Heart right ventricle (tissue), 16 donors: ENCODE data around the gene FANCF. TPM values are rescaled to one million over a fixed set of nuclear protein-coding genes. Genes with fewer than 3 reads are reported as not detected.

Experiments used
- ATAC-seq, 8 donors: fragments of 200-7000 bp; cut with Tn5 transposase; one replicate each; pipeline ENCODE4 v1.9.1; 2020; ENCODE audit warnings: mild to moderate bottlenecking in 8 of 8, moderate library complexity in 8 of 8, moderate number of reproducible peaks in 1 of 8
- DNase-seq, 2 donors: peaks; one replicate each; pipeline ENCODE4 v3.0.0-alpha.2; 2020
- H3K27ac ChIP-seq, 10 donors: fragments of 200-600 bp; sonication (generic) in 2 of 10; one replicate each; pipeline versions ENCODE4 v1.5.0 to v1.8.0; 2020 to 2022; ENCODE audit warnings: mild to moderate bottlenecking in 3 of 10
- H3K27me3 ChIP-seq, 7 donors: fragments of 200-600 bp; one replicate each; pipeline ENCODE4 v1.8.0; 2021 to 2022; ENCODE audit warnings: mild to moderate bottlenecking in 2 of 7
- H3K36me3 ChIP-seq, 9 donors: fragments of 200-600 bp; sonication (generic) in 1 of 9; one replicate each; pipeline versions ENCODE4 v1.5.0 to v1.8.0; 2020 to 2022; ENCODE audit warnings: mild to moderate bottlenecking in 2 of 9
- H3K4me1 ChIP-seq, 9 donors: fragments of 200-600 bp; sonication (generic) in 1 of 9; one replicate each; pipeline versions ENCODE4 v1.5.0 to v1.8.0; 2020 to 2022; ENCODE audit warnings: mild to moderate bottlenecking in 4 of 9
- H3K4me3 ChIP-seq, 10 donors: fragments of 200-600 bp; sonication (generic) in 2 of 10; one replicate each; pipeline versions ENCODE4 v1.5.0 to v1.8.0; 2020 to 2022; ENCODE audit warnings: mild to moderate bottlenecking in 7 of 10, moderate library complexity in 2 of 10
- H3K9me3 ChIP-seq, 11 donors: fragments of 200-600 bp in 10 of 11; sonication (generic) in 2 of 11; one replicate each; pipeline versions ENCODE4 v1.5.0 to v1.8.0; 2013 to 2022; ENCODE audit warnings: mild to moderate bottlenecking in 2 of 11, control low read depth in 1 of 11, moderate library complexity in 1 of 11
- CTCF ChIP-seq, 9 donors: fragments of 200-600 bp; sonication (generic) in 2 of 9; IDR thresholded peaks; one replicate each; pipeline versions ENCODE4 v1.5.0 to v1.8.0; 2021 to 2022; ENCODE audit warnings: antibody characterized with exemption in 9 of 9, mild to moderate bottlenecking in 5 of 9, moderate library complexity in 1 of 9
- WGBS, 2 donors: extraction: QIAGEN DNeasy Blood & Tissue Kit; methylation state at CpG; one replicate each; pipeline ENCODE4 v1.1.7; 2013; ENCODE audit warnings: inconsistent platforms in 1 of 2; 5-methylcytosine and 5-hydroxymethylcytosine counted together
- intact Hi-C, 10 donors: fragments of 100-400 bp; cut with DNase I; formaldehyde crosslinking; loops; one replicate each; pipeline versions ENCODE4 v1.11.1 to v1.14.2; 2022
- polyA plus RNA-seq, 2 donors: library from polyadenylated mRNA; stranded (reverse); fragments of 200-250 nt; gene quantifications; one replicate each; pipeline ENCODE4 v1.2.3, GENCODE V29; 2013
- total RNA-seq, 10 donors: library from RNA; stranded (reverse); fragmentation: NEBNext Ultra II Directional in 3 of 10; extraction: Animal tissue kit (Norgen Biotek cat#: 25700) in 3 of 10; gene quantifications; one replicate each; pipeline versions ENCODE4 v1.2.1 to v1.2.4, GENCODE V29; 2021 to 2023
- donor health status: Arrhythmogenic right ventricular cardiomyopathy.
- donor health status: ischemic (EF 13 %, LVEDD 7.1; RV severe dilation, severe dysfunction).
- donor health status: healthy with polysubstance abuse.
- donor health status: DM: no; HTN: yes; CAD: no.
- donor health status: DM: no; HTN: no; CAD: no.
- donor health status: ischemic (EF 25% LVEDD 6.9; RV normal size, moderate dysfunction).
- donor health status: ischemic (EF 25% LVEDD 5.7; RV mildly dilated, moderate dysfunction).
- donor health status: healthy.
- donor health status: DM: yes; HTN: yes; CAD: no.
- donor health status: Ischemic cardiomyopathy.
- donor health status: ischemic (EF 35%, LVEDD 5.7; RV mildly dilated, moderate dysfunction).
- donor health status: nonischemic (EF 11% LVEDD 7.7; RV severe dilation, severe dysfunction).
- donor health status: DM: yes; HTN: yes; CAD: no.
- donor health status: PGD.
- donor health status: ischemic (EF 29% LVEDD 5.4; RV normal size, mild dysfunction).
- donor health status: nonischemic (EF 23%, LVEDD 6.1; RV moderate dilation, normal function).

Gene FANCF
- total and polyA plus RNA-seq, 12 donors: 3.1 to 7.6 (median 4.6) TPM

- Histone ChIP-seq H3K9me3 (peaks cover 0 to 6% (median 0%) of the 10 kb centered on the region in 11 donors), H3K27me3 (no peaks in the 10 kb centered on the region), H3K27ac (no peak overlapping the region), H3K4me1 (no peaks in the 10 kb centered on the region), H3K4me3 (no peak overlapping the region), H3K36me3 (no peaks in the 10 kb centered on the region)
- intact Hi-C loops: loop anchor here in 1 of 10 donors (10.0 kb wide), 1 partner anchor 173 kb away; no protein-coding TSS in a partner anchor
- DNase-seq: no peak
- 89 to 92% methylated on average over 5 of the region's 5 CpGs for WGBS, 2 donors
- no peak for ATAC-seq
- no peak for TF ChIP-seq CTCF (IDR thresholded peaks at IDR 0.05)
Measured at GRCh38 chr11:22617868-22618267, 7.8 kb downstream of the FANCF start.

GRCh38 chr11:22603933-22604332 lies 21.7 kb downstream of the FANCF start:
- 37 to 49% methylated on average over 1 of the region's 1 CpG for WGBS, 2 donors
- DNase-seq: no peak
- intact Hi-C loops: no loop called here

GRCh38 chr11:22602504-22602903 lies 23.1 kb downstream of the FANCF start:
- Histone ChIP-seq H3K27me3 (no peaks in the 10 kb centered on the region), H3K9me3 (peaks cover 0 to under 1% (median 0%) of the 10 kb centered on the region in 11 donors), H3K4me1 (no peaks in the 10 kb centered on the region), H3K27ac (no peak overlapping the region), H3K4me3 (no peak overlapping the region), H3K36me3 (no peaks in the 10 kb centered on the region)
- DNase-seq (no peak), ATAC-seq (no peak)
- intact Hi-C loops: no loop called here
- no peak for TF ChIP-seq CTCF (IDR thresholded peaks at IDR 0.05)

More at GRCh38 chr11:22603933-22604332, 21.7 kb downstream of the FANCF start:
- H3K36me3 ChIP-seq: no peaks in the 10 kb centered on the region
- H3K9me3 ChIP-seq: peaks cover 0 to 6% (median 0%) of the 10 kb centered on the region in 11 donors
- no peaks in the 10 kb centered on the region for H3K4me1 ChIP-seq
- no peak overlapping the region for H3K4me3 ChIP-seq
- no peak for TF ChIP-seq CTCF (IDR thresholded peaks at IDR 0.05)
- no peaks in the 10 kb centered on the region for H3K27me3 ChIP-seq
- H3K27ac ChIP-seq: no peak overlapping the region
- no peak for ATAC-seq

- no peak for DNase-seq
- H3K4me3 ChIP-seq: no peak overlapping the region
- no peaks in the 10 kb centered on the region for H3K27me3 ChIP-seq
- TF ChIP-seq CTCF (IDR thresholded peaks at IDR 0.05): no peak
- H3K4me1 ChIP-seq: no peaks in the 10 kb centered on the region
- H3K9me3 ChIP-seq: peaks cover 0 to 13% (median 0%) of the 10 kb centered on the region in 11 donors
- H3K27ac ChIP-seq: no peak overlapping the region
- ATAC-seq: no peak
- 81 to 85% methylated on average over 5 of the region's 5 CpGs for WGBS, 2 donors
- intact Hi-C loops: no loop called here
- H3K36me3 ChIP-seq: no peaks in the 10 kb centered on the region
Measured at GRCh38 chr11:22599458-22599857, 26.2 kb downstream of the FANCF start.
